SK-N-SH treated with all-trans-retinoic acid at 6 μM for 48 hours (cell line): Measurements from ENCODE around the gene PTGER3.

Source experiments
- ATAC-seq: fragments of 200-7000 bp; cut with Tn5 transposase; 3 replicates; pipeline ENCODE4 v1.9.1; 2020; ENCODE audit warnings: mild to moderate bottlenecking, moderate library complexity
- ARNTL ChIP-seq: fragments of 450-650 bp; formaldehyde crosslinking; IDR thresholded peaks from 2 replicates; pipeline ENCODE4 v1.5.0; 2020; ENCODE audit warnings: low read depth, mild to moderate bottlenecking, moderate library complexity, borderline replicate concordance
- BACH2 ChIP-seq: fragments of 250-450 bp; sonication (Bioruptor Pico); IDR thresholded peaks from 2 replicates; pipeline ENCODE4 v1.9.0; 2021; ENCODE audit warnings: mild to moderate bottlenecking, borderline replicate concordance
- CREB5 ChIP-seq: fragments of 250-450 bp; sonication (Bioruptor Pico); IDR thresholded peaks from 2 replicates; pipeline ENCODE4 v1.5.1; 2020; ENCODE audit warnings: low read depth, mild to moderate bottlenecking, moderate library complexity
- CSDC2 ChIP-seq: fragments of 250-450 bp; sonication (Bioruptor Pico); IDR thresholded peaks from 2 replicates; pipeline ENCODE4 v1.5.0; 2020; ENCODE audit warnings: mild to moderate bottlenecking, moderate library complexity
- CSRNP3 ChIP-seq: fragments of 250-450 bp; sonication (Bioruptor Pico); IDR thresholded peaks from 2 replicates; pipeline ENCODE4 v1.5.1; 2021; ENCODE audit warnings: mild to moderate bottlenecking, moderate library complexity
- ESRRG ChIP-seq: fragments of 250-450 bp; sonication (Bioruptor Pico); IDR thresholded peaks from 2 replicates; pipeline ENCODE4 v1.6.1; 2021; ENCODE audit warnings: mild to moderate bottlenecking
- GLIS3 ChIP-seq: fragments of 250-450 bp; sonication (Bioruptor Pico); IDR thresholded peaks from 2 replicates; pipeline ENCODE4 v1.5.0; 2020; ENCODE audit warnings: mild to moderate bottlenecking, moderate library complexity
- ISL1 ChIP-seq: fragments of 250-450 bp; sonication (Bioruptor Pico); IDR thresholded peaks from 2 replicates; pipeline ENCODE4 v2.1.2; 2022; ENCODE audit warnings: mild to moderate bottlenecking, moderate library complexity
- OSR1 ChIP-seq: fragments of 250-450 bp; sonication (Bioruptor Pico); IDR thresholded peaks from 2 replicates; pipeline ENCODE4 v1.8.0; 2022; ENCODE audit warnings: moderate library complexity, mild to moderate bottlenecking, inconsistent platforms
- PATZ1 ChIP-seq: fragments of 250-450 bp; sonication (Bioruptor Pico); IDR thresholded peaks from 2 replicates; pipeline ENCODE4 v1.8.0; 2020; ENCODE audit warnings: mild to moderate bottlenecking, moderate library complexity, borderline replicate concordance
- POU6F1 ChIP-seq: fragments of 250-450 bp; sonication (Bioruptor Pico); IDR thresholded peaks from 2 replicates; pipeline ENCODE4 v1.8.0; 2021; ENCODE audit warnings: low read depth, mild to moderate bottlenecking, moderate library complexity, borderline replicate concordance
- RARB ChIP-seq: fragments of 250-450 bp; sonication (Bioruptor Pico); IDR thresholded peaks from 2 replicates; pipeline ENCODE4 v1.8.0; 2021; ENCODE audit warnings: mild to moderate bottlenecking, moderate library complexity
- SNAI2 ChIP-seq: fragments of 250-450 bp; sonication (Bioruptor Pico); IDR thresholded peaks from 2 replicates; pipeline ENCODE4 v1.5.0; 2020; ENCODE audit warnings: mild to moderate bottlenecking, moderate library complexity
- TCF4 ChIP-seq: fragments of 250-450 bp; sonication (Bioruptor Pico); IDR thresholded peaks from 2 replicates; pipeline ENCODE4 v1.8.0; 2021; ENCODE audit warnings: mild to moderate bottlenecking, moderate library complexity, borderline replicate concordance
- TOX ChIP-seq: fragments of 250-450 bp; sonication (Bioruptor Pico); IDR thresholded peaks from 2 replicates; pipeline ENCODE4 v1.8.0; 2021; ENCODE audit warnings: mild to moderate bottlenecking, moderate library complexity, borderline replicate concordance
- TSHZ2 ChIP-seq: fragments of 250-450 bp; sonication (Bioruptor Pico); IDR thresholded peaks from 2 replicates; pipeline ENCODE4 v1.5.0; 2020; ENCODE audit warnings: mild to moderate bottlenecking, moderate library complexity
- ZC3H10 ChIP-seq: fragments of 250-450 bp; sonication (Bioruptor Pico); IDR thresholded peaks from 2 replicates; pipeline ENCODE4 v1.5.1; 2021; ENCODE audit warnings: mild to moderate bottlenecking, moderate library complexity
- ZFP3 ChIP-seq: fragments of 250-450 bp; sonication (Bioruptor Pico); IDR thresholded peaks from 2 replicates; pipeline ENCODE4 v1.5.0; 2020; ENCODE audit warnings: mild to moderate bottlenecking, moderate library complexity
- ZFP30 ChIP-seq: fragments of 450-650 bp; formaldehyde crosslinking; IDR thresholded peaks from 2 replicates; pipeline ENCODE4 v1.5.0; 2022; ENCODE audit warnings: mild to moderate bottlenecking, moderate library complexity
- ZNF565 ChIP-seq: fragments of 450-650 bp; formaldehyde crosslinking; conservative IDR thresholded peaks from 2 replicates; pipeline ENCODE4 v1.5.0; 2020; ENCODE audit warnings: low read depth, mild to moderate bottlenecking, moderate library complexity
- ZNF70 ChIP-seq: fragments of 450-650 bp; formaldehyde crosslinking; IDR thresholded peaks from 2 replicates; pipeline ENCODE4 v1.5.0; 2020; ENCODE audit warnings: mild to moderate bottlenecking, moderate library complexity
- ZNF8 ChIP-seq: fragments of 450-650 bp; formaldehyde crosslinking; IDR thresholded peaks from 2 replicates; pipeline ENCODE4 v1.5.0; 2020; ENCODE audit warnings: mild to moderate bottlenecking, moderate library complexity

The PTGER3 gene

GRCh38 chr1:71030026-71030425 is 17.6 kb downstream of the PTGER3 start (continued):
- TF ChIP-seq CSRNP3 (CRISPR knock-in tag) = no peak
- no peak for TF ChIP-seq PATZ1

- ATAC-seq = no peak
These were observed 18.6 kb downstream of the PTGER3 start for GRCh38 chr1:71028981-71029380.

GRCh38 chr1:71027991-71028390 is 19.6 kb downstream of the PTGER3 start:
- no peak for ATAC-seq
- TF ChIP-seq CSRNP3 (CRISPR knock-in tag) = no peak
- TF ChIP-seq ZFP30 (CRISPR knock-in tag) = no peak
- no peak for TF ChIP-seq TCF4 (CRISPR knock-in tag)
- no peak for TF ChIP-seq RARB (CRISPR knock-in tag)
- TF ChIP-seq ISL1 (CRISPR knock-in tag) = no peak
- TF ChIP-seq ZNF565 = no peak
- TF ChIP-seq ESRRG = no peak
- TF ChIP-seq SNAI2 (CRISPR knock-in tag) = no peak
- TF ChIP-seq OSR1 (CRISPR knock-in tag) = no peak
- TF ChIP-seq BACH2 (CRISPR knock-in tag) = no peak
- no peak for TF ChIP-seq ZC3H10 (CRISPR knock-in tag)
- TF ChIP-seq CREB5 (CRISPR knock-in tag) = no peak
- no peak for TF ChIP-seq TOX (CRISPR knock-in tag)
- TF ChIP-seq TSHZ2 (CRISPR knock-in tag) = no peak
- TF ChIP-seq GLIS3 (CRISPR knock-in tag) = no peak
- TF ChIP-seq ZFP3 (CRISPR knock-in tag) = no peak
- TF ChIP-seq ZNF8 (CRISPR knock-in tag) = no peak
- no peak for TF ChIP-seq ZNF70

More at GRCh38 chr1:71028981-71029380, 18.6 kb downstream of the PTGER3 start:
- no peak for TF ChIP-seq CSDC2 (CRISPR knock-in tag)
- TF ChIP-seq ARNTL (CRISPR knock-in tag) = no peak
- TF ChIP-seq ZNF8 (CRISPR knock-in tag) = no peak
- TF ChIP-seq BACH2 (CRISPR knock-in tag) = no peak
- TF ChIP-seq ZNF565 = no peak

GRCh38 chr1:71026093-71026492 is 21.5 kb downstream of the PTGER3 start:
- no peak for ATAC-seq
- TF ChIP-seq ZNF70 = no peak
- TF ChIP-seq TCF4 (CRISPR knock-in tag) = no peak
- no peak for TF ChIP-seq OSR1 (CRISPR knock-in tag)
- TF ChIP-seq POU6F1 = no peak
- TF ChIP-seq CSDC2 (CRISPR knock-in tag) = no peak
- TF ChIP-seq SNAI2 (CRISPR knock-in tag) = no peak
- no peak for TF ChIP-seq ZNF8 (CRISPR knock-in tag)
- no peak for TF ChIP-seq ZNF565
- no peak for TF ChIP-seq PATZ1
- no peak for TF ChIP-seq ZFP30 (CRISPR knock-in tag)
- TF ChIP-seq TOX (CRISPR knock-in tag) = no peak
